NCI-H2196 treated with DMSO at 0.1 percent for 48 hours (cell line): Measurements from ENCODE around the gene CREB3L2.
"Not testable (repeated sequence)": the region's sequence is repeated elsewhere in the genome, so short reads cannot be mapped to it uniquely, and the experiment has no call there.

Experiments
- DNase-seq: peaks from one replicate; lab custom pipeline; 2025; ENCODE audit not compliant: unreplicated experiment; lab: John Stamatoyannopoulos, UW

The CREB3L2 gene

GRCh38 chr7:137935884-137936508 is 65.9 kb downstream of the CREB3L2 start:
- no peak for DNase-seq

- no peak for DNase-seq
Measured at GRCh38 chr7:137934941-137935883, 66.7 kb downstream of the CREB3L2 start.

- DNase-seq, result no peak
Measured at GRCh38 chr7:137934176-137934826, 67.6 kb downstream of the CREB3L2 start.

GRCh38 chr7:137933270-137934017 is 68.4 kb downstream of the CREB3L2 start:
- DNase-seq, result no peak

GRCh38 chr7:137932881-137933269 is 69.0 kb downstream of the CREB3L2 start:
- DNase-seq, result no peak

- DNase-seq, result no peak
Measured at GRCh38 chr7:137931823-137932222, 70.1 kb downstream of the CREB3L2 start.

GRCh38 chr7:137930581-137930980 is 71.3 kb downstream of the CREB3L2 start:
- DNase-seq, result no peak

- no peak for DNase-seq
Measured at GRCh38 chr7:137928626-137929025, 73.3 kb downstream of the CREB3L2 start.

- no peak for DNase-seq
Measured at GRCh38 chr7:137927386-137927785, 74.5 kb downstream of the CREB3L2 start.

- not testable (repeated sequence) for DNase-seq
Measured at GRCh38 chr7:137926206-137926605, 75.7 kb downstream of the CREB3L2 start.

- no peak for DNase-seq
Measured at GRCh38 chr7:137925754-137926153, 76.1 kb downstream of the CREB3L2 start.

GRCh38 chr7:137925091-137925490 is 76.8 kb downstream of the CREB3L2 start:
- DNase-seq, result no peak

GRCh38 chr7:137923380-137923779 is 78.5 kb downstream of the CREB3L2 start:
- DNase-seq, result no peak

- DNase-seq, result no peak
Measured at GRCh38 chr7:137920637-137921399, 81.1 kb downstream of the CREB3L2 start.

- no peak for DNase-seq
Measured at GRCh38 chr7:137919987-137920386, 81.9 kb downstream of the CREB3L2 start.

- DNase-seq, result no peak
Measured at GRCh38 chr7:137916980-137917645, 84.8 kb downstream of the CREB3L2 start.

- no peak for DNase-seq
Measured at GRCh38 chr7:137916564-137916963, 85.3 kb downstream of the CREB3L2 start.

- no peak for DNase-seq
Measured at GRCh38 chr7:137915266-137915665, 86.6 kb downstream of the CREB3L2 start.

GRCh38 chr7:137913985-137914384 is 87.9 kb downstream of the CREB3L2 start:
- no peak for DNase-seq

GRCh38 chr7:137909042-137909441 is 92.8 kb downstream of the CREB3L2 start:
- no peak for DNase-seq
